GM10248 (cell line): ENCODE measurements around the gene TUBB1.
A peak's percentile ranks its signal among the peaks of the same experiment; 100 is the strongest.
"Not testable (repeated sequence)": the region's sequence is repeated elsewhere in the genome, so short reads cannot be mapped to it uniquely, and the experiment has no call there.

Source experiments
- CTCF ChIA-PET: fragments of 300-600 bp; sonication (Branson Sonifier 250); formaldehyde crosslinking; extraction: SDS; loops from one replicate; lab custom pipeline; 2021; ENCODE audit warnings: antibody characterized with exemption; lab: Yijun Ruan, JAX
- POLR2A ChIA-PET: fragments of 350-650 bp; sonication (Branson Sonifier 250); formaldehyde crosslinking; extraction: SDS; loops from one replicate; lab custom pipeline; 2020; ENCODE audit warnings: antibody characterized with exemption; lab: Yijun Ruan, JAX
- DNase-seq: peaks from one replicate; pipeline ENCODE4 v3.0.0; 2012; ENCODE audit errors: extremely low spot score
- TF ChIP-seq, protein P1 (sequence below): IDR thresholded peaks from 2 replicates; pipeline ENCODE4 v1.5.1; 2012; ENCODE audit warnings: mild to moderate bottlenecking, low read depth; ENCODE audit errors: extremely low read depth, missing control alignments, control extremely low read depth

Gene TUBB1

DNA sequence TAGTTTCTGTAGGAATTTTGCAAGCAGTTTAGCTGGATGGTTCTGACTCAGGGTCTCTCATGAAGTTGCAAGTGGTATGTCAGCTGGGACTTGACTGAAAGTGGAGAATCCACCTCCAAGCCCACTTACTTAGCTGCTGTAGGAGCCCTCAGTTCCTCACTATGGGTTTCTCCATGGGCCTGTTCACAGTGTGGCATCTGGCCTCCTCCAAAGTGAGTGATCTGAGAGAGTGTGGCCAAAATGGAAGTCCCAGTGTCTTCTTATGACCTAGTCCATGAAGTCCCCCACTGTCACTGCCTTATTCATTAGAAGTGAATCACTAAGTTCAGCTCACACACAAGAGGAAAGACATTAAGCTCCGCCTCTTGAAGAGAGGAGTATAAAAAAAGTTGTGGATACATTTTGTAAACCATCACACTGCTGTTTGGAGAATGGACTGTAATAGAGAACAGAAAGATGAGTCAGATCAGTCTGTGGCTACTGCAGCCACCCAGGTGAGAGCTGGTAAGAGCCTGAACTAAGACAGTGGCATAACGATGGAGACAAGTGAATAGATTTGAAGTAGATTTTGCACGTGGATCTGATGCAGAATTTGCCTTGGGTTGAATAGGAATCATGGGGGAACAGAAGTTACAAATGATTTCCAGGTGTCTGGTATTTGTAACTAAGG lies 43.0 kb upstream of the TUBB1 start:
- POLR2A ChIA-PET, result no interaction called here

DNA sequence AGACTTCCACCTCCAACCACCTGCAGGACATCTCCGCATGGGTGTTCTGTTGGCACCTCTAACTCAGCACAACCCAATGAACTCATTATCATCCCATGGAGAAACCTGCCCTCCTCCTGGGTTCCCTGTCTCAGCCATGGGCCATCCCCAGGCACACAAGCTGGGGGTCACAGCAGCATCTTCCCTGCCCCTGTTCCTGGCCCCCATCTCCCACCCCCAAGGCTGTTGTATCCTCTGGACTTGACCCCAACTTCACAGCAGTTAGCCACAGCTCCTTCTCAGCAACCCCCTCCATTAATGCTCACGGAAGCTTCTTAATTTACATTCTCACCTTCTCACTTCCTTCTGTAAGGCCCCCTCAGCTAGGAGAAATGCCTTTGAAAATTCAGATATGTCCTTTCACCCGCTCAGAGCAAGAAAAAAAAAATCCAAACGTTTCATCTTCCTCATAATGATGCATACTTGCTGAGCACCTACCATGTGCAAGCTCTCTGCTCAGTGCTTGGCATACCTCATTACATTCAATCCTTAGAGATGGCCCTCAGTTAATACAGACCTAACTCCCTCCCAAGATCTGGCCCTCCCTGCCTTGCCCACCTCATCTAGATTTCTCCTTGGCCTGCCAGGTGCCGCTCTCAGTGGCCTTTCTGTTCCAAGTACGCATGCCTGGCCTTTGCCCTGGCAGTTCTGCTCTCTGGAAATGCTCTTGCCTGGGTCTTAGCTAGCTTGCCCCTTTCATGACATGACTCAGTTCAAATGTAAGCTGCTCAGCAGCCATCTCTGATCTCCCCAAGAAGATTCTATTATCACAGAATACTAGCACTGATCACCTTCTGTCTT lies 40.7 kb upstream of the TUBB1 start:
- TF ChIP-seq, protein P1, sequence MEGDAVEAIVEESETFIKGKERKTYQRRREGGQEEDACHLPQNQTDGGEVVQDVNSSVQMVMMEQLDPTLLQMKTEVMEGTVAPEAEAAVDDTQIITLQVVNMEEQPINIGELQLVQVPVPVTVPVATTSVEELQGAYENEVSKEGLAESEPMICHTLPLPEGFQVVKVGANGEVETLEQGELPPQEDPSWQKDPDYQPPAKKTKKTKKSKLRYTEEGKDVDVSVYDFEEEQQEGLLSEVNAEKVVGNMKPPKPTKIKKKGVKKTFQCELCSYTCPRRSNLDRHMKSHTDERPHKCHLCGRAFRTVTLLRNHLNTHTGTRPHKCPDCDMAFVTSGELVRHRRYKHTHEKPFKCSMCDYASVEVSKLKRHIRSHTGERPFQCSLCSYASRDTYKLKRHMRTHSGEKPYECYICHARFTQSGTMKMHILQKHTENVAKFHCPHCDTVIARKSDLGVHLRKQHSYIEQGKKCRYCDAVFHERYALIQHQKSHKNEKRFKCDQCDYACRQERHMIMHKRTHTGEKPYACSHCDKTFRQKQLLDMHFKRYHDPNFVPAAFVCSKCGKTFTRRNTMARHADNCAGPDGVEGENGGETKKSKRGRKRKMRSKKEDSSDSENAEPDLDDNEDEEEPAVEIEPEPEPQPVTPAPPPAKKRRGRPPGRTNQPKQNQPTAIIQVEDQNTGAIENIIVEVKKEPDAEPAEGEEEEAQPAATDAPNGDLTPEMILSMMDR, result no peak
- no peak for DNase-seq
- ChIA-PET POLR2A (interaction anchor here (0.5 to 1.3 kb wide), 3 partner anchors 26 to 590 kb away, joined by 3 to 5 read pairs (median 5); partner anchors contain the start of gene VAPB), CTCF (interaction anchor here (0.8 to 1.6 kb wide), 4 partner anchors 40 to 111 kb away, joined by 3 to 6 read pairs (median 3); no protein-coding TSS in a partner anchor)

More for the DNA sequence above, 43.0 kb upstream of the TUBB1 start:
- CTCF ChIA-PET, result interaction anchor here (1.5 to 1.7 kb wide), 2 partner anchors 73 to 76 kb away, joined by 3 to 4 read pairs; no protein-coding TSS in a partner anchor
- TF ChIP-seq, protein P1, result no peak
- no peak for DNase-seq

DNA sequence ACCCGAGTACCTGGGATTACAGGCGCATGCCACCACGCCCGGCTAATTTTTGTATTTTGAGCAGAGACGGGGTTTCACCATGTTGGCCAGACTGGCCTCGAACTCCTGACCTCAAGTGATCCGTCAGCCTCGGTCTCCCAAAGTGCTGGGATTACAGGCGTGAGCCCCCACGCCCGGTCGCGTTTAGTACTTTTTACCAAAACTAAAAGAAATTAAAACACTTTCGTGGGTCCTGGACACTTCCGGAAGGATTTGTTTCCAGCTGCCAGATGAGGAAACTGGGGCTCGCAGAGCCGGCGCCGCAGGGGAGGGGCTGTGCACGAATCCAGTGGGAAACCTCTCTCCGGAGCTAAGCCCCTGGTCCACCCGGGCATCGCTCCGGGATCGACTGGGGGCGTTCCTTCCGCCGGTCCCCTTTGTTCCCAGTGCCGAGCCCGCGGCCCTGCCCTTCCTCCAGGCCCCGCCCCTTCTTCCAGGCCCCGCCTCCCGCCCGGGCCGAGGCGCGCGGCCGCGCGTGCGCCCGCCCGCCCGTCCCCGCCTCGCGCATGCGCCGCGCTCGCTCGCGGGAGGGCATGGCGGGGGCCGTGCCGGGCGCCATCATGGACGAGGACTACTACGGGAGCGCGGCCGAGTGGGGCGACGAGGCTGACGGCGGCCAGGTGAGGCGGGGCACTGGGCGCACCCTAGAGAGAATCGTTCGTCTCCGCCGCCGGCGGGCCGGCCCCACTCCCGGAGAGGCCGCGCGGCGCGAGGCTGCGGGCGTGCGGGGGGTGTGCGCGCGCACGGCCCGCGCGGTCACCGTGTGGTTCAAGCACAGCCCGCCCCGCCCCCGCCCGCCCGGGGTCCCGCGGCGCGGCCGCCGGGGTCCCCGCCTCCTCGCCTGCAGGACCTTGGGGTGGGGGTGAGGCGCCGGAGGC lies 38.3 kb upstream of the TUBB1 start, which contains the start of gene NELFCD:
TSS of gene NELFCD (plus strand) at position 546 of the 917 bp plus-strand sequence. CDS start at position 600, 54 bp downstream.
- ChIA-PET POLR2A (interaction anchor here (0.7 to 1.6 kb wide), 3 partner anchors 12 to 21 kb away, joined by 3 read pairs; no protein-coding TSS in a partner anchor), CTCF (interaction anchor here (0.8 to 2.5 kb wide), 4 partner anchors 10 to 51 kb away, joined by 3 to 8 read pairs (median 4); no protein-coding TSS in a partner anchor)
- TF ChIP-seq, protein P1, result no peak
- DNase-seq, result peak; percentile 98

DNA sequence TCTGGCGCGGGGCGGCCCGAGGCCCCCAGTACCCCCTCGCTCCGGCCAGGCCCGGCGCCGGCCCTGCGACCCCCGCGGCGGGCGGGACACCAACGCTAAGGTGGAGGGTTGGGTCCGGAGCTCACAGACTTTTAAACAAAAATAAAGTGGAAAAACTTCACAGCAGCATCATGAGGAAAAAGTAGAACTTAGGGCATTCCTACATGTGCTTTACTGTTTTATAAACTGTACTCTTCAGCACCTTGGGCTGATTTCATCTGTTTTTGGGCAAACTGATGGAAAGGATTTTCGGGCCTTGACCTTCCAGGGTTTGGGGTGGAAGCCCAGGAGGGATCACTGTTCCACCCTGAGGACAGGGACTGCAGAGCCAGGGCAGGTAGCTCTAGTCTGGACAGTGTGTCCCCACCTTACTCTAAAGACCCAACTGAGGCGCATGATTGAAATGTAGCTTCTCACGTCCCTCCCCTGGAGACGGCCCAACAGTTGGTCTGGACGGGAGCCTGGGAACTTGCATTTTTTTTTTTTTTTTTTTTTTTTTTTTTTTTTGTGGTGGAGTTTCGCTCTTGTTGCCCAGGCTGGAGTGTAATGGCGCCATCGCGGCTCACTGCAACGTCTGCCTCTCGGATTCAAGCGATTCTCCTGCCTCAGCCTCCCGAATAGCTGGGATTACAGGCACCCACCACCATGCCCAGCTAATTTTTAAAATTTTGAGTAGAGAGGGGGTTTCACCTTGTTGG lies 37.4 kb upstream of the TUBB1 start:
- TF ChIP-seq, protein P1, result no peak
- ChIA-PET CTCF (interaction anchor here (0.8 to 2.5 kb wide), 5 partner anchors 9 to 75 kb away, joined by 3 to 8 read pairs (median 4); no protein-coding TSS in a partner anchor), POLR2A (interaction anchor here (0.7 kb wide), 2 partner anchors 18 to 20 kb away, joined by 3 read pairs; no protein-coding TSS in a partner anchor)
- DNase-seq, result no peak

DNA sequence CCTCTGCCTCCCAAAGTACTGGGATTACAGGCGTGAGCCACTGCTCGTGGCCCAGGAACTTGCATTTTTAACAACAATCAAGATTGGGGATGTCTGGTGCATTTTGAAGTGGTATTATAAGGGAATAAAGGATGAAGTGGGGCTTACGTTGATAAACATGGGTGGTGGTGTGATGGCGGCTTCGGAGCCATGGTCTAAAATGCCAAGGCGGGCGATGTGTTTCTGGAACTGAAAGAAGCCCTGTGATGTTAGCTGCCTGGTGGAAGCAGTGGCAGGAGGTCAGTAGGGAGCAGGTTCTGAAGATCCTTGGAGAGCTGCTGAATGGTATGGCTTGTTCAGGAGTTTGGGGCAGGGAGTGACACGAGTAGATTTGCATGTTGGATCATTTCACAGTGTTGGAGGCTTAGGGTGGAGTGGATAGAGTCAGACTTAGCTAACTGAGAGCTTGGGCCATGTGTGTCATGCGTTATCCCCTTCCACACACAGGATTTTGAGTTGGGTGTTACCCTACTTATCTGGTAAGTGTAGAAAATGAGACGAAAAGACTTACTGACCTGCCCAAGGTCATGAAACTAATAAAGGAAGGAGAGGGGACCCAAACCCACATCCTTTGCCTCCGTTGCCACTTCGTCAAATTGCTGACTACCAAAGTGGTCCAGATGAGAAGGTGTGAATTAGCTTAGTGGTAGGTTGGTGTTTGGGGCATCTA lies 36.7 kb upstream of the TUBB1 start:
- no peak for DNase-seq
- ChIA-PET CTCF (interaction anchor here (0.8 to 2.5 kb wide), 7 partner anchors 8 to 76 kb away, joined by 3 to 8 read pairs (median 4); no protein-coding TSS in a partner anchor), POLR2A (interaction anchor here (0.6 kb wide), 1 partner anchor 51 kb away, joined by 3 read pairs; no protein-coding TSS in a partner anchor)
- TF ChIP-seq, protein P1, result no peak

DNA sequence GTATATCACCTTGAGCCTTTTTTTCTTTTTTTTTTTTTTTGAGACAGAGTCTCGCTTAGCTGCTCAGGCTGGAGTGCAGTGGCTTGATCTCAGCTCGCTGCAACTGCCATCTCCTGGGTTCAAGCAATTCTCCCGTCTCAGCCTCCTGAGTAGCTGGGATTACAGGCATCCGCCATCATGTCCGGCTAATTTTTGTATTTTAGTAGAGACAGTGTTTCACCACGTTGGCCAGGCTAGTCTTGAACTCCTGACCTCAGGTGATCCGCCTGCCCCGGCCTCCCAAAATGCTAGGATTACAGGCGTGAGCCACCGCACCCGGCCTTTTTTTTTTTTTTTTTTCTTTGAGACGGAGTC lies 36.1 kb upstream of the TUBB1 start:
- POLR2A ChIA-PET, result interaction anchor here (0.6 to 0.7 kb wide), 2 partner anchors 25 to 52 kb away, joined by 3 to 5 read pairs; no protein-coding TSS in a partner anchor
- CTCF ChIA-PET, result interaction anchor here (0.8 to 2.5 kb wide), 3 partner anchors 9 to 15 kb away, joined by 3 to 6 read pairs (median 5); no protein-coding TSS in a partner anchor
- not testable (repeated sequence) for DNase-seq
